Stimulated activated CD8-positive, alpha-beta memory T cell treated with anti-CD3 and anti-CD28 coated beads, Interleukin-7, amount 100 ng/mL, for 48 hours (primary cell): ENCODE results near the gene CTAG2.
"Not testable (repeated sequence)": the region's sequence is repeated elsewhere in the genome, so short reads cannot be mapped to it uniquely, and the experiment has no call there.

ENCODE experiments used
- DNase-seq, 2 donors: peaks; one replicate each; pipeline ENCODE4 v3.0.0-alpha.2; 2020; ENCODE audit warnings: low read depth in 1 of 2; ENCODE audit errors: extremely low read depth in 1 of 2

CTAG2 gene

GRCh38 chrX:154649503-154650220, 3.7 kb downstream of the CTAG2 start:
- DNase-seq = no peak

- DNase-seq = no peak
These were observed 4.4 kb downstream of the CTAG2 start for GRCh38 chrX:154648931-154649330.

GRCh38 chrX:154645745-154646378, 7.5 kb downstream of the CTAG2 start:
- DNase-seq = not testable (repeated sequence)

- not testable (repeated sequence) for DNase-seq
These were observed 9.7 kb downstream of the CTAG2 start for GRCh38 chrX:154643708-154644107.

GRCh38 chrX:154641740-154642139, 11.6 kb downstream of the CTAG2 start:
- DNase-seq = not testable (repeated sequence)

- DNase-seq = not testable (repeated sequence)
These were observed 19.7 kb downstream of the CTAG2 start for GRCh38 chrX:154633661-154634060.

GRCh38 chrX:154630949-154631348, 22.4 kb downstream of the CTAG2 start:
- DNase-seq = not testable (repeated sequence)

GRCh38 chrX:154628960-154629359, 24.4 kb downstream of the CTAG2 start:
- not testable (repeated sequence) for DNase-seq

GRCh38 chrX:154620767-154621414, 32.5 kb downstream of the CTAG2 start:
- DNase-seq = not testable (repeated sequence)

- DNase-seq = not testable (repeated sequence)
These were observed 34.2 kb downstream of the CTAG2 start, which contains the start of gene CTAG1B for GRCh38 chrX:154619182-154619581. Gene CTAG1B, minus strand, starts transcription at chrX:154619282. Its CDS starts 64 bp downstream, at chrX:154619218.

GRCh38 chrX:154613586-154613985, 39.8 kb downstream of the CTAG2 start:
- DNase-seq = not testable (repeated sequence)

GRCh38 chrX:154611146-154611545, 42.2 kb downstream of the CTAG2 start:
- DNase-seq = not testable (repeated sequence)

- DNase-seq = not testable (repeated sequence)
These were observed 44.6 kb downstream of the CTAG2 start for GRCh38 chrX:154608823-154609222.

- DNase-seq = not testable (repeated sequence)
These were observed 45.4 kb downstream of the CTAG2 start for GRCh38 chrX:154607976-154608375.

- no peak for DNase-seq
These were observed 46.0 kb downstream of the CTAG2 start for GRCh38 chrX:154607370-154607769.

GRCh38 chrX:154605566-154605965, 47.8 kb downstream of the CTAG2 start:
- no peak for DNase-seq

- DNase-seq = no peak
These were observed 49.6 kb downstream of the CTAG2 start for GRCh38 chrX:154603438-154604430.

GRCh38 chrX:154602766-154603437, 50.5 kb downstream of the CTAG2 start:
- DNase-seq = no peak

- DNase-seq = no peak
These were observed 51.2 kb downstream of the CTAG2 start for GRCh38 chrX:154602226-154602625.
